ENCODE results near the gene POLR3B.

Gene POLR3B

GRCh38 chr12:106327309-106327869 lies 30.2 kb upstream of the POLR3B start:
- H3K4me3 ChIP-seq (replicated peaks; ENCODE audit: insufficient read depth, low read length) = no peak overlapping the region
- no peak for DNase-seq (ENCODE audit: low read depth in 1 of 2, low spot score in 1 of 2)
- no peak overlapping the region for H3K27ac ChIP-seq (replicated peaks)
- TF ChIP-seq POLR2AphosphoS5 (IDR thresholded peaks at IDR 0.05; ENCODE audit: low read depth) = no peak
- TF ChIP-seq, protein P1, sequence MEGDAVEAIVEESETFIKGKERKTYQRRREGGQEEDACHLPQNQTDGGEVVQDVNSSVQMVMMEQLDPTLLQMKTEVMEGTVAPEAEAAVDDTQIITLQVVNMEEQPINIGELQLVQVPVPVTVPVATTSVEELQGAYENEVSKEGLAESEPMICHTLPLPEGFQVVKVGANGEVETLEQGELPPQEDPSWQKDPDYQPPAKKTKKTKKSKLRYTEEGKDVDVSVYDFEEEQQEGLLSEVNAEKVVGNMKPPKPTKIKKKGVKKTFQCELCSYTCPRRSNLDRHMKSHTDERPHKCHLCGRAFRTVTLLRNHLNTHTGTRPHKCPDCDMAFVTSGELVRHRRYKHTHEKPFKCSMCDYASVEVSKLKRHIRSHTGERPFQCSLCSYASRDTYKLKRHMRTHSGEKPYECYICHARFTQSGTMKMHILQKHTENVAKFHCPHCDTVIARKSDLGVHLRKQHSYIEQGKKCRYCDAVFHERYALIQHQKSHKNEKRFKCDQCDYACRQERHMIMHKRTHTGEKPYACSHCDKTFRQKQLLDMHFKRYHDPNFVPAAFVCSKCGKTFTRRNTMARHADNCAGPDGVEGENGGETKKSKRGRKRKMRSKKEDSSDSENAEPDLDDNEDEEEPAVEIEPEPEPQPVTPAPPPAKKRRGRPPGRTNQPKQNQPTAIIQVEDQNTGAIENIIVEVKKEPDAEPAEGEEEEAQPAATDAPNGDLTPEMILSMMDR (IDR thresholded peaks at IDR 0.05; ENCODE audit: insufficient read depth, low read length) = no peak
- TF ChIP-seq, protein P2, sequence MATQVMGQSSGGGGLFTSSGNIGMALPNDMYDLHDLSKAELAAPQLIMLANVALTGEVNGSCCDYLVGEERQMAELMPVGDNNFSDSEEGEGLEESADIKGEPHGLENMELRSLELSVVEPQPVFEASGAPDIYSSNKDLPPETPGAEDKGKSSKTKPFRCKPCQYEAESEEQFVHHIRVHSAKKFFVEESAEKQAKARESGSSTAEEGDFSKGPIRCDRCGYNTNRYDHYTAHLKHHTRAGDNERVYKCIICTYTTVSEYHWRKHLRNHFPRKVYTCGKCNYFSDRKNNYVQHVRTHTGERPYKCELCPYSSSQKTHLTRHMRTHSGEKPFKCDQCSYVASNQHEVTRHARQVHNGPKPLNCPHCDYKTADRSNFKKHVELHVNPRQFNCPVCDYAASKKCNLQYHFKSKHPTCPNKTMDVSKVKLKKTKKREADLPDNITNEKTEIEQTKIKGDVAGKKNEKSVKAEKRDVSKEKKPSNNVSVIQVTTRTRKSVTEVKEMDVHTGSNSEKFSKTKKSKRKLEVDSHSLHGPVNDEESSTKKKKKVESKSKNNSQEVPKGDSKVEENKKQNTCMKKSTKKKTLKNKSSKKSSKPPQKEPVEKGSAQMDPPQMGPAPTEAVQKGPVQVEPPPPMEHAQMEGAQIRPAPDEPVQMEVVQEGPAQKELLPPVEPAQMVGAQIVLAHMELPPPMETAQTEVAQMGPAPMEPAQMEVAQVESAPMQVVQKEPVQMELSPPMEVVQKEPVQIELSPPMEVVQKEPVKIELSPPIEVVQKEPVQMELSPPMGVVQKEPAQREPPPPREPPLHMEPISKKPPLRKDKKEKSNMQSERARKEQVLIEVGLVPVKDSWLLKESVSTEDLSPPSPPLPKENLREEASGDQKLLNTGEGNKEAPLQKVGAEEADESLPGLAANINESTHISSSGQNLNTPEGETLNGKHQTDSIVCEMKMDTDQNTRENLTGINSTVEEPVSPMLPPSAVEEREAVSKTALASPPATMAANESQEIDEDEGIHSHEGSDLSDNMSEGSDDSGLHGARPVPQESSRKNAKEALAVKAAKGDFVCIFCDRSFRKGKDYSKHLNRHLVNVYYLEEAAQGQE (IDR thresholded peaks at IDR 0.05; ENCODE audit: insufficient replicate concordance, low read depth) = no peak
- no peak for TF ChIP-seq GABPA (IDR thresholded peaks at IDR 0.05; ENCODE audit: low read depth)
- no peak for TF ChIP-seq SPI1 (IDR thresholded peaks at IDR 0.05; ENCODE audit: borderline replicate concordance, low read depth)
- H3K27me3 ChIP-seq (ENCODE audit: insufficient read depth, poor library complexity, severe bottlenecking) = peaks cover 2% of the 10 kb centered on the region

DNA sequence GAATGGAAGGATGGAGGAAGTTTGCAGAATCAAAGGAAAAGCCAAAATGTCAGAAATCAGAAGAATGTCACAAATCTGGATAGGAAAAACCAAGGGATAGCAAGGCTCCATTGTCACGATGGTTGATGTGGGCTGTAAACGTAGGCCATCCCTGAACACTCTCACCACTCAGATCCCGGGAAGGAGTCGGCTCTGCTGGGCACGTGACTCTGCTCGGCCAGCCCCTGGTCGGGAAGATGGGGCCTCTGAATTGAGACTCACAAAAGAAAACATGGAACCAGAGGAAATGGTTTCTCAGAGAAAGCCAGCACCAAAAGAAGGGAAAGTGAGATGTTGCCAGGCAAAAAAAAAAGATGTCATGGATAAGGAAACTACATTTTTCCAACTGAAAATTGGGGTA lies 28.8 kb upstream of the POLR3B start:
- H3K27ac ChIP-seq (replicated peaks) = no peak overlapping the region
- H3K27me3 ChIP-seq (ENCODE audit: insufficient read depth, poor library complexity, severe bottlenecking) = peaks cover 2% of the 10 kb centered on the region
- H3K4me3 ChIP-seq (replicated peaks; ENCODE audit: insufficient read depth, low read length) = no peak overlapping the region
- DNase-seq (ENCODE audit: low read depth in 1 of 2, low spot score in 1 of 2) = no peak
- TF ChIP-seq, protein P1 (IDR thresholded peaks at IDR 0.05; ENCODE audit: insufficient read depth, low read length) = no peak
- TF ChIP-seq GABPA (IDR thresholded peaks at IDR 0.05; ENCODE audit: low read depth) (no peak), POLR2AphosphoS5 (IDR thresholded peaks at IDR 0.05; ENCODE audit: low read depth) (no peak)
- TF ChIP-seq, protein P2 (IDR thresholded peaks at IDR 0.05; ENCODE audit: insufficient replicate concordance, low read depth) = no peak

DNA sequence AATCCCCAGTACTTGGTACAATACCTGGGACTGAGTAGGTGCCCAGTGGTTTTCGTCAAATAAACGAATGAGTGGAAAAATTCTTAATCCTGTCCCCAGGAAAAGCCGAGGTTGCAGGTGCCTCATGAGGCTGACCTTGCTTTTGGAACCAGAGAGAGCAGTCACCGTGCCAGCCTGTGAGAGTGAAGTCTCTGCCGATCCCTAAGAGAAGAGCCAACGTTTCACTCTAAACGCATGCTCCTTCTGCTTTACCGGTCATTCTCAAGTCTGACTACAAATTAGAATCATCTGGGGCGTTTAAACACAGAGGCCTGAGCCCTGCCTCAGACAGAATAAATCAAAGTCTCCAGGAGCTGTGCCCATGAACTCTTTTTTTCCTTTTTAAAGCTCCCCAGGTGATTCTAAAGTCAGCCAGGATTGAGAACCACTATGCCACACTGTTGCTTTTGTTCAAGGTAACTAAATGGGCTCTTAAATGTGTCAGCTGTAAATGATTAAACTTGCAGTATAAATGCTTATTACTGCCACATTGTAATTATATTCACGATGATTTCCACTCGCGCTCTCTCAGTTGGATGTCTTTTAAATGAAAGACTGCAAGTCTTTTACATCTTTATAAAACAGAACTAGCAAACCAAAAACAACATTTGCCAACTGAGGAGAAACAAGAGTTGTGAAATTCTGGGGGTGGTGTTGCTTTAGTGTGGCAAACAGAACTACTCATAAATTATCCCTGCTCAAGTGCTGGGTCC lies 28.1 kb upstream of the POLR3B start:
- H3K27me3 ChIP-seq (ENCODE audit: insufficient read depth, poor library complexity, severe bottlenecking) = peaks cover 2% of the 10 kb centered on the region
- no peak overlapping the region for H3K4me3 ChIP-seq (replicated peaks; ENCODE audit: insufficient read depth, low read length)
- no peak for DNase-seq (ENCODE audit: low read depth in 1 of 2, low spot score in 1 of 2)
- no peak for TF ChIP-seq GABPA (IDR thresholded peaks at IDR 0.05; ENCODE audit: low read depth)
- TF ChIP-seq POLR2AphosphoS5 (IDR thresholded peaks at IDR 0.05; ENCODE audit: low read depth) = no peak
- TF ChIP-seq, protein P1 (IDR thresholded peaks at IDR 0.05; ENCODE audit: insufficient read depth, low read length) = no peak
- TF ChIP-seq, protein P2 (IDR thresholded peaks at IDR 0.05; ENCODE audit: insufficient replicate concordance, low read depth) = no peak
- TF ChIP-seq SPI1 (IDR thresholded peaks at IDR 0.05; ENCODE audit: borderline replicate concordance, low read depth) = no peak
- H3K27ac ChIP-seq (replicated peaks) = no peak overlapping the region
